GM12801 (cell line): Measurements from ENCODE around the gene ST7.

Experiments used
- TF ChIP-seq, protein P1 (sequence below): IDR thresholded peaks from one replicate; pipeline ENCODE4 v1.5.1; 2011; ENCODE audit warnings: control low read depth; ENCODE audit not compliant: insufficient read length; ENCODE audit errors: extremely low read depth

The ST7 gene

DNA sequence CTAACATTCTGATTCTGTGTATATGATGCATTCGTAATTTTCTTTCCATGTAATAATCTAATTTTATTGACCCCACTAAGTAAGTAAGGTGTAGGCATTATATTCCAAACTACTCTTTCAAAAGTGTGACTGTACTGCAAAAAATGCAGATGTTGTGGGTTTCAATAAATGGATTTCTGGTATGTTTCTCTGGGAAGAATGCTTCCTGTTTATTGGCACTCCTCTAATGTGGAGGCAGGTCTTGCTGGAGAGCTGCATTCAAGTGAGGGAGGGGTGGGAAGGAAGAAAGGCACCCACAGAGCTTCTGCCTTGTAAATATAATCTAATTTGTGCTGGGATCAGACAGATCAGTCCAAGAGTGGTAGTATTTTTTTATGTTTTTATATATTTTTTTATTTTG is 23.9 kb downstream of the ST7 start:
- TF ChIP-seq, protein P1, sequence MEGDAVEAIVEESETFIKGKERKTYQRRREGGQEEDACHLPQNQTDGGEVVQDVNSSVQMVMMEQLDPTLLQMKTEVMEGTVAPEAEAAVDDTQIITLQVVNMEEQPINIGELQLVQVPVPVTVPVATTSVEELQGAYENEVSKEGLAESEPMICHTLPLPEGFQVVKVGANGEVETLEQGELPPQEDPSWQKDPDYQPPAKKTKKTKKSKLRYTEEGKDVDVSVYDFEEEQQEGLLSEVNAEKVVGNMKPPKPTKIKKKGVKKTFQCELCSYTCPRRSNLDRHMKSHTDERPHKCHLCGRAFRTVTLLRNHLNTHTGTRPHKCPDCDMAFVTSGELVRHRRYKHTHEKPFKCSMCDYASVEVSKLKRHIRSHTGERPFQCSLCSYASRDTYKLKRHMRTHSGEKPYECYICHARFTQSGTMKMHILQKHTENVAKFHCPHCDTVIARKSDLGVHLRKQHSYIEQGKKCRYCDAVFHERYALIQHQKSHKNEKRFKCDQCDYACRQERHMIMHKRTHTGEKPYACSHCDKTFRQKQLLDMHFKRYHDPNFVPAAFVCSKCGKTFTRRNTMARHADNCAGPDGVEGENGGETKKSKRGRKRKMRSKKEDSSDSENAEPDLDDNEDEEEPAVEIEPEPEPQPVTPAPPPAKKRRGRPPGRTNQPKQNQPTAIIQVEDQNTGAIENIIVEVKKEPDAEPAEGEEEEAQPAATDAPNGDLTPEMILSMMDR = no peak

DNA sequence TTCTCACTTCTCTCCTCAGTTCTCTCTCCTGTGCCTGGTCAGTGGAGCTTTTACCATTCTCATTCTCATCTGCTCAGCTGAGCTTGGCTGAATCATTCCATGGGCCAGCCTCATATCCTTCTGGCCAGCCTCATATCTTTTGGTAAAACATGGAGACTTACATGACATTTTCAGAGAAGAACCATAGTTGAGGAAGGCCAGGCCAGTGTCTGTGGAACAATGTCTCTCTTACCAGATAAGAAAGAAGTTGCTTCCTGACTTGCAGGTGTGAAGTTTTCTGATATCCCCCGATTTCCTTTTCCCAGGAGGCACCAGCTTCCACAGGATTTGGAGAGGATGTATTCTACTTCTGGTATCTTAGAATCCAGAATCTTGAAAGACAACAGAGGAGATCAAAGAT is 24.7 kb downstream of the ST7 start:
- TF ChIP-seq, protein P1 = no peak

DNA sequence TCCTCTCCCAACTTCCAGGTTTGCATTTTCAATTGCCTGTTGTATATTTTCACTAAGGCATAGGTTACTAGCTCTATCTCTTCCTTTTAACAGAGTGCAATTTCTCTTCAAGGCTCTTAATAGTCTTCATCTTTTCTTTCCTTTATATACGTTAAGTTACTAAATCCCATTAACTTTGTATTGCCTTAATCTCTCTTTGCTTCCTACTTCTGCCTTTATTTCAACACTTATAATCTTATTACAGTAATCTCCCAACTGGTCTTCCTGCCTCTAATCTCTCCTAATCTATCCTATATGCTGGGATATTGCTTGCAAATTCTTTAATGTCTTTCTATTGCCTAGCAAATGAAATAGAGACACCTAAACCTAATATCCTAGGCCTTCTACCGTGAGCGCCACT is 26.1 kb downstream of the ST7 start:
- TF ChIP-seq, protein P1 = no peak

DNA sequence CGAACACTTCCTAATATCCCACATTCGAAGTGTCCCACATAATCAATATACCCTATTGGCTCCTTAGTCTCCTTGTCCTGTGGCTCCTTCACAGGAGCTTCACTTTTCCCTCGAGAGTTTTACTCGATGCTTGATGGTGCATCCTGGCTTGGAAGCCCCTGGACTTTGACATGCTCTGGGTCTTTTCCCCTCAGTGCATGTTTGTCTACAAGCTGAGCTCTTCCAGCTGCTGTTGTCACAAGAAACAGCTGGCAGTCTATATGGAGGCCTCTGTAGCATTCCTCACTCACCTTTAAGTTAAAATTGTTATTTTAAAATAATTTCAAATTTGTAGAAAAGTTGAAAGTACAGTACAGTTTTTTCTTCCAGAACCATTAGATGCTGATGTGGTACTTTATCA is 27.1 kb downstream of the ST7 start:
- TF ChIP-seq, protein P1 = no peak

DNA sequence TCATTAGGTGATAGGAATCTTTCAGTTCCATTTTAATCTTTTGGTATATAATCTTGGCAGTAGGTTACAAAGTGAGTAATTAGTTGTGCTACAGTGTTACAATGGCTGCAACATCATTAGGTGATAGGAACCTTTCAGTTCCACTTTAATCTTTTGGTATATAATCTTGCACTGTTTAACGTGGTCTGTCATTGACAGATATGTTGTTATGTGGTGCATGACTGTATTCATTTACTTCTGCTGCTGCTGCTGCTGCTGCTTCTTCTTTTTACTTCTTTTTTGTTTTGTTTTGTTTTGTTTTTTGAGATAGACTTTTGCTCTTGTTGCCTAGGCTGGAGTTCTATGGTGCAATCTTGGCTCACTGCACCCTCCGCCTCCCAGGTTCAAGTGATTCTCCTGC is 28.6 kb downstream of the ST7 start:
- TF ChIP-seq, protein P1 = no peak

DNA sequence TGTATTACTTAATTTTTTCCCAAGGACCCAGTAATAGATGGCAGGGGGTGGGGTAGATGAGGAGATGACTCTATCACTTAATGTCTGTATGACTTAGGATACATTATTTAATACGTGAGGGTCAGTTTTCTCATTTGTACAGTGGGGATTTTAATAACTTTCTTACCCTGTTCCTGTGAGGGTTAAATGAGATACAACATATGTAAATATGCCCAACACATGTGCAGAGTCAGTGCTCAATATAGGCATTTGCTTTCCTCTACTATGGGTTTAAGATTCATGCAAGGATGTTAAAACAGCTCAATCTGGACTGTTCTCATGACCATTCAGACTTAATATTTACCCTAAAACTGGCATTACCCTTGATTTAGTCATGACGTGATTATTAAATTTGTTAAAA is 31.2 kb downstream of the ST7 start:
- TF ChIP-seq, protein P1 = no peak

DNA sequence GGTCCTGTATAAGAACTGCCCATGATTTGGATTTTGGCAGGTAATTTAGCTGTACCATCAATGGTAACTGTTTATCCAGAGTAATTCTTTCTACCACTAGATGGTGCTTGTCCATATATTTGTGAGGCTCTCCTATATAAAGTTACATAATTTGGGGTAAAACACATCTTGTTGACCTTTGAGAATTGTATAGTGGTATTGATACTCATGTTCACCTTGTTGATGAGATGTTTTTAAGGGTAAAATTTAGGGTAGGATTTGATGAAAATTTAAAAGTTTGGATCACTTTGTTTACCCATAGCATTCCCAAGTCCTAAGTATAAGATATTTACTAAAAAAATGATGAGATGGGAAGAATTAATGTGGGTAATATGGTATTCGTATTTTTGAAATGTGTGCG is 31.6 kb downstream of the ST7 start:
- TF ChIP-seq, protein P1 = no peak

DNA sequence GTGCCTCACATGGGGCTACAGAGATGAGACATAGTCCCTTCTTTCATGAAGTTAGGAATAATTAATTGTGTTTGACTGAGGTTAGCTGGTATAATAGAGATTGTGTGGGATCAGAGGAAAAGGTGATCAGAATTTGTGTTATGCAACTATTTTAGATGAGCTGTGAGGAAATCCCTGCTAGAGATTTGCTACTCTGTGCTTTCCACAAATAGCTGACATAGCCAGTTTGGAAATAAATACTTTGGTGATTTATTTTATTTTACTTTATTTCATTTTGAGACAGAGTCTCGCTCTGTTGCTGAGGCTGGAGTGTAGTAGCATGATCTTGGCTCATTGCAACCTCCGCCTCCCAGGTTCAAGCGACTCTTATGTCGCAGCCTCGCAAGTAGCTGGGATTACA is 32.3 kb downstream of the ST7 start:
- TF ChIP-seq, protein P1 = no peak
